PC-3 (cell line): ENCODE data around the gene SPATA17. TPM values are rescaled to one million over a fixed set of nuclear protein-coding genes. Genes with fewer than 3 reads are reported as not detected.

Source experiments
- ATAC-seq: fragments of 200-7000 bp; cut with Tn5 transposase; 2 replicates; pipeline ENCODE4 v1.9.1; 2020; ENCODE audit warnings: mild to moderate bottlenecking, moderate library complexity
- BruUV-seq: library from RNA; stranded (reverse); fragments of 400-500 nt; replicated peaks from 2 replicates; lab custom pipeline; 2021; lab: Mats Ljungman, UMichigan
- CTCF ChIA-PET: fragments of 300-600 bp; sonication (Branson Sonifier 250); formaldehyde crosslinking; loops from one replicate; lab custom pipeline; 2022; ENCODE audit warnings: antibody characterized with exemption; lab: Charles Lee
- POLR2A ChIA-PET: fragments of 300-600 bp; sonication (Branson Sonifier 250); formaldehyde crosslinking; loops from one replicate; lab custom pipeline; 2022; ENCODE audit warnings: antibody characterized with exemption; ENCODE audit not compliant: unreplicated experiment; lab: Charles Lee
- DNase-seq: peaks from one replicate; pipeline ENCODE4 v3.0.0-alpha.2; 2015
- H2AFZ ChIP-seq: fragments of 300-600 bp; sonication (generic); 2 replicates; pipeline ENCODE4 v1.6.0; 2016; ENCODE audit warnings: antibody characterized with exemption, low read length
- H3F3A ChIP-seq: fragments of 300-600 bp; sonication (generic); one replicate; pipeline ENCODE4 v1.6.0; 2017; ENCODE audit warnings: antibody characterized with exemption, low read length, control low read depth, mild to moderate bottlenecking; ENCODE audit not compliant: unreplicated experiment
- H3K27ac ChIP-seq: fragments of 300-600 bp; sonication (generic); 2 replicates; pipeline ENCODE4 v1.5.1; 2016; ENCODE audit warnings: mild to moderate bottlenecking, low read length
- H3K27me3 ChIP-seq: fragments of 300-600 bp; sonication (generic); 2 replicates; pipeline ENCODE4 v1.6.1; 2016; ENCODE audit warnings: low read length, mixed read lengths
- H3K36me3 ChIP-seq: fragments of 300-600 bp; sonication (generic); 2 replicates; pipeline ENCODE4 v1.6.1; 2016; ENCODE audit warnings: low read depth, mixed run types, low read length, mixed read lengths
- H3K4me1 ChIP-seq: fragments of 300-600 bp; sonication (generic); 2 replicates; pipeline ENCODE4 v1.5.1; 2016; ENCODE audit warnings: low read length; ENCODE audit not compliant: insufficient read depth
- H3K4me2 ChIP-seq: fragments of 300-600 bp; sonication (generic); 2 replicates; pipeline ENCODE4 v1.6.0; 2016; ENCODE audit warnings: low read length
- H3K4me3 ChIP-seq: fragments of 300-600 bp; sonication (generic); 2 replicates; pipeline ENCODE4 v1.5.1; 2016; ENCODE audit warnings: mild to moderate bottlenecking, low read length, mixed read lengths
- H3K79me2 ChIP-seq: fragments of 300-600 bp; sonication (generic); 2 replicates; pipeline ENCODE4 v1.6.1; 2017; ENCODE audit warnings: low read length, mixed read lengths
- H3K9ac ChIP-seq: fragments of 300-600 bp; sonication (generic); 2 replicates; pipeline ENCODE4 v1.6.0; 2016; ENCODE audit warnings: mild to moderate bottlenecking, low read length
- H3K9me2 ChIP-seq: fragments of 300-600 bp; sonication (generic); replicated peaks from 2 replicates; pipeline ENCODE4 v1.6.1; 2016; ENCODE audit warnings: mixed run types, low read length, mixed read lengths
- H3K9me3 ChIP-seq: fragments of 300-600 bp; sonication (generic); 2 replicates; pipeline ENCODE4 v1.6.1; 2016; ENCODE audit warnings: low read length, mixed read lengths
- H4K20me1 ChIP-seq: fragments of 300-600 bp; sonication (generic); 2 replicates; pipeline ENCODE4 v1.6.1; 2016; ENCODE audit warnings: low read length, mixed read lengths
- CTCF ChIP-seq: fragments of 300-600 bp; sonication (generic); conservative IDR thresholded peaks from 2 replicates; pipeline ENCODE4 v1.5.1; 2017; ENCODE audit warnings: antibody characterized with exemption, low read depth, mild to moderate bottlenecking, low read length
- EZH2 ChIP-seq: fragments of 300-600 bp; sonication (generic); IDR thresholded peaks from one replicate; pipeline ENCODE4 v1.6.1; 2017; ENCODE audit warnings: antibody characterized with exemption, mild to moderate bottlenecking, low read length; ENCODE audit not compliant: unreplicated experiment
- EZH2phosphoT487 ChIP-seq: fragments of 300-600 bp; sonication (generic); IDR thresholded peaks from 2 replicates; pipeline ENCODE4 v1.6.1; 2018; ENCODE audit warnings: mild to moderate bottlenecking, antibody characterized with exemption, low read length, borderline replicate concordance
- intact Hi-C: fragments of 100-400 bp; cut with micrococcal nuclease; formaldehyde crosslinking; loops from 2 replicates; pipeline ENCODE4 v1.9.0; 2023
- total RNA-seq: library from RNA; depleted of rRNA; stranded (reverse); fragments of >200 nt; gene quantifications from 2 replicates; pipeline ENCODE4 v1.2.3, GENCODE V29; 2014

Gene SPATA17
- total RNA-seq, 1 experiment from 2014 or later = 3.3 TPM

DNA sequence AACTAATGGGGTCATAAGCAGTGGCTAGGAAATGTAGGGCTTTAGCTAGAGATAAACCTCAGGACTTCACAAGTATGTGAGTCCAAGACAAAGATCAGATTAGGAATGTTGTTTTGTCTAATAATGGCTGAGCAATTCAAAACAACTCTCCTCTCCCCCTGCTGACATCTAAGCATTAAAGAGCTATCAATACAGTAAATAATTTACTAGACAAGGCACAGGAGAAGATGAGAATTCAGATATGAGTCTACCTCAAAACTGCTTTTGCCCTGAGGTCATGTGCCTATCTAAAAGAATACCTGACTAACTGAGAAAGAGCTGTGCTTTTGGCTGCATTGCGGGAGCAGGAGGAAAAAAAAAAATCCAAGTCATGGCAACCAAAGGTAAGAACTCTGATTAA lies 86.8 kb downstream of the SPATA17 start:
- Histone ChIP-seq H3K27ac (no peak overlapping the region), H3K9ac (no peak overlapping the region), H2AFZ (no peak overlapping the region), H3K4me3 (no peak overlapping the region), H3F3A (no peaks in the 10 kb centered on the region), H3K4me1 (peaks cover 17% of the 10 kb centered on the region), H3K27me3 (no peaks in the 10 kb centered on the region), H4K20me1 (no peaks in the 10 kb centered on the region), H3K9me3 (no peaks in the 10 kb centered on the region), H3K9me2 (no peaks in the 10 kb centered on the region), H3K36me3 (no peaks in the 10 kb centered on the region), H3K79me2 (no peaks in the 10 kb centered on the region), H3K4me2 (no peak overlapping the region)
- ChIA-PET POLR2A (interaction anchor here (0.7 kb wide), 1 partner anchor 16 kb away, joined by 14 read pairs; no protein-coding TSS in a partner anchor), CTCF (interaction anchor here (0.6 kb wide), 1 partner anchor 82 kb away, joined by 4 read pairs; no protein-coding TSS in a partner anchor)
- intact Hi-C loops = no loop called here
- ATAC-seq (no peak), DNase-seq (no peak)
- TF ChIP-seq CTCF (no peak), EZH2phosphoT487 (no peak), EZH2 (no peak)
- BruUV-seq = no TSS peak

DNA sequence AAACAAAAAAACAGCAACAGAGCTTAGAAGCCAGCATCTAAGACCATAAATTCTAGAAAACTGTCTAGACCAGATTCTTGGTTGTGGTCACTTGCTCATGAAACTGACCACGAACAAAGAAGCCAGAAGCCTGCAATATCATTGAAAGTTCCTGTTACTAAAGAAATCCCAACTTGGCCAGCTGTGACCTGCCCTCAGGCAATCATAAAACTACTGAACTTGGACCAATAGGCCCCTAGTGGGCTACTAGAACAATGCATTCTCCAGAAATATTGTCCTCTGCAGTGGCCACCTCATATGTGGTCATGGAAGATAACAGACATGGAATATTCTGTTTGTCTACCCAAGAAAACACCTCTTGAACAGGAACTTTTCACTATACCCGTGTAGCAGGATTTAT lies 87.7 kb downstream of the SPATA17 start:
- Histone ChIP-seq H2AFZ (no peak overlapping the region), H3F3A (no peaks in the 10 kb centered on the region), H4K20me1 (no peaks in the 10 kb centered on the region), H3K4me3 (no peak overlapping the region), H3K4me2 (no peak overlapping the region), H3K9me3 (no peaks in the 10 kb centered on the region), H3K36me3 (no peaks in the 10 kb centered on the region), H3K27ac (no peak overlapping the region), H3K79me2 (no peaks in the 10 kb centered on the region), H3K9me2 (no peaks in the 10 kb centered on the region), H3K9ac (no peak overlapping the region), H3K27me3 (no peaks in the 10 kb centered on the region), H3K4me1 (peaks cover 11% of the 10 kb centered on the region)
- peak; percentile 74 for DNase-seq
- ChIA-PET CTCF (no interaction called here), POLR2A (interaction anchor here (0.5 kb wide), 1 partner anchor 642 kb away, joined by 3 read pairs; no protein-coding TSS in a partner anchor)
- intact Hi-C loops = no loop called here
- BruUV-seq = no TSS peak
- no peak for TF ChIP-seq EZH2
- TF ChIP-seq CTCF = peak; percentile 56
- ATAC-seq = no peak; the same call in 1 of the 2 replicates

GRCh38 chr1:217721692-217722091 lies 90.5 kb downstream of the SPATA17 start:
- peak; percentile 66 for ATAC-seq
- no peaks in the 10 kb centered on the region for H3K9me2 ChIP-seq
- no peaks in the 10 kb centered on the region for H3K36me3 ChIP-seq
- ChIA-PET POLR2A (no interaction called here), CTCF (no interaction called here)
- H3F3A ChIP-seq = no peaks in the 10 kb centered on the region
- H3K79me2 ChIP-seq = no peaks in the 10 kb centered on the region
- DNase-seq = peak; percentile 50
- H3K27ac ChIP-seq = no peak overlapping the region
- no peaks in the 10 kb centered on the region for H4K20me1 ChIP-seq
- no TSS peak for BruUV-seq
- intact Hi-C loops = no loop called here
- TF ChIP-seq EZH2phosphoT487 (no peak), CTCF (no peak), EZH2 (no peak)
- H3K27me3 ChIP-seq = no peaks in the 10 kb centered on the region
- no peak overlapping the region for H2AFZ ChIP-seq
- H3K4me3 ChIP-seq = no peak overlapping the region
- H3K4me1 ChIP-seq = peaks cover 11% of the 10 kb centered on the region
- H3K9me3 ChIP-seq = no peaks in the 10 kb centered on the region
- no peak overlapping the region for H3K9ac ChIP-seq
- H3K4me2 ChIP-seq = no peak overlapping the region
